GM12878 (cell line): ENCODE data around the gene OR51T1. TPM values are rescaled to one million over a fixed set of nuclear protein-coding genes. Genes with fewer than 3 reads are reported as not detected.

Source experiments
- ATAC-seq: fragments of 200-7000 bp; cut with Tn5 transposase; 3 replicates; pipeline ENCODE4 v1.9.1; 2020; ENCODE audit warnings: mild to moderate bottlenecking, moderate library complexity
- BruUV-seq: library from RNA; stranded (reverse); fragments of 400-500 nt; replicated peaks from 2 replicates; lab custom pipeline; 2021; lab: Mats Ljungman, UMichigan
- CTCF ChIA-PET: fragments of 300-600 bp; sonication (Branson Sonifier 250); formaldehyde crosslinking; extraction: SDS; loops from one replicate; lab custom pipeline; 2021; ENCODE audit warnings: inconsistent platforms; lab: Yijun Ruan, JAX
- POLR2A ChIA-PET: fragments of 350-600 bp; formaldehyde crosslinking; extraction: SDS; loops from one replicate; lab custom pipeline; 2021; ENCODE audit warnings: inconsistent platforms; lab: Charles Lee
- RAD21 ChIA-PET: fragments of 300-600 bp; sonication (Branson Sonifier 250); formaldehyde crosslinking; loops from one replicate; lab custom pipeline; 2023; ENCODE audit warnings: antibody characterized with exemption; ENCODE audit not compliant: unreplicated experiment; lab: Charles Lee
- SMC1A ChIA-PET: fragments of 300-600 bp; sonication (Branson Sonifier 250); formaldehyde crosslinking; loops from one replicate; lab custom pipeline; 2023; ENCODE audit not compliant: unreplicated experiment, uncharacterized antibody; lab: Charles Lee
- DNase-seq: peaks from one replicate; pipeline ENCODE4 v3.0.0-alpha.2; 2011; ENCODE audit warnings: low read depth, low spot score
- FAIRE-seq: peaks from 3 replicates; lab custom pipeline; 2011; peaks lifted over from hg19 to GRCh38; lab: Jason Lieb, UNC
- H2AFZ ChIP-seq: 2 replicates; pipeline ENCODE4 v1.6.0; 2011; ENCODE audit warnings: low read depth, low read length, control low read depth; ENCODE audit not compliant: control insufficient read depth
- H3K27ac ChIP-seq: 2 replicates; pipeline ENCODE4 v1.5.1; 2011; ENCODE audit warnings: control low read depth; ENCODE audit not compliant: control insufficient read depth, insufficient read depth
- H3K27me3 ChIP-seq, 2 experiments: replicated peaks in 1 of 2; 2 replicates each; pipeline versions ENCODE4 v1.6.0 to v1.6.1; 2011; ENCODE audit warnings: low read length in 1 of 2; ENCODE audit not compliant: control insufficient read depth in 2 of 2, insufficient read depth in 2 of 2
- H3K36me3 ChIP-seq, 2 experiments: 2 replicates each; pipeline ENCODE4 v1.5.1; 2011; ENCODE audit warnings: low read length in 1 of 2; ENCODE audit not compliant: control insufficient read depth in 2 of 2, insufficient read depth in 2 of 2
- H3K4me1 ChIP-seq: 2 replicates; pipeline ENCODE4 v1.6.1; 2011; ENCODE audit warnings: mild to moderate bottlenecking, low read length, moderate library complexity, mixed read lengths; ENCODE audit not compliant: control insufficient read depth, insufficient read depth
- H3K4me2 ChIP-seq: 2 replicates; pipeline ENCODE4 v1.6.0; 2011; ENCODE audit warnings: control low read depth; ENCODE audit not compliant: control insufficient read depth, insufficient read depth
- H3K4me3 ChIP-seq: fragments of 200-600 bp; sonication (generic); 2 replicates; pipeline ENCODE4 v1.5.1; 2016
- H3K79me2 ChIP-seq: 2 replicates; pipeline ENCODE4 v1.6.0; 2011; ENCODE audit warnings: low read length; ENCODE audit not compliant: control insufficient read depth, insufficient read depth
- H3K9ac ChIP-seq: 2 replicates; pipeline ENCODE4 v1.8.0; 2011; ENCODE audit warnings: low read length, control low read depth, mixed read lengths; ENCODE audit not compliant: control insufficient read depth, insufficient read depth
- H3K9me3 ChIP-seq: replicated peaks from 3 replicates; pipeline ENCODE4 v1.5.1; 2011; ENCODE audit warnings: mild to moderate bottlenecking, low read length; ENCODE audit not compliant: control insufficient read depth, insufficient read depth
- H4K20me1 ChIP-seq: 2 replicates; pipeline ENCODE4 v1.6.0; 2011; ENCODE audit not compliant: control insufficient read depth, insufficient read depth
- CHD1 ChIP-seq: IDR thresholded peaks from 2 replicates; pipeline ENCODE4 v1.6.1; 2012; ENCODE audit warnings: low read depth, low read length, improper control_type of control experiment
- E2F4 ChIP-seq: IDR thresholded peaks from 2 replicates; pipeline ENCODE4 v1.6.1; 2012; ENCODE audit warnings: low read depth, low read length, improper control_type of control experiment
- IRF4 ChIP-seq: IDR thresholded peaks from 2 replicates; pipeline ENCODE4 v1.6.1; 2011; ENCODE audit warnings: low read depth, low read length
- KAT2A ChIP-seq: conservative IDR thresholded peaks from 2 replicates; pipeline ENCODE4 v1.6.1; 2011; ENCODE audit warnings: low read depth, low read length; ENCODE audit not compliant: control insufficient read depth
- PAX5 ChIP-seq: IDR thresholded peaks from 2 replicates; pipeline ENCODE4 v1.6.1; 2011; ENCODE audit warnings: low read depth, low read length, borderline replicate concordance
- PAX8 ChIP-seq: fragments of 450-650 bp; IDR thresholded peaks from 2 replicates; pipeline ENCODE4 v1.6.1; 2017; ENCODE audit warnings: mild to moderate bottlenecking, moderate library complexity
- PRDM15 ChIP-seq: fragments of 450-650 bp; formaldehyde crosslinking; IDR thresholded peaks from 2 replicates; pipeline ENCODE4 v1.4.0; 2020; ENCODE audit warnings: mild to moderate bottlenecking, moderate library complexity
- RAD51 ChIP-seq: fragments of 450-650 bp; IDR thresholded peaks from 2 replicates; pipeline ENCODE4 v1.6.1; 2016; ENCODE audit warnings: moderate library complexity, mild to moderate bottlenecking, inconsistent platforms
- RELA ChIP-seq: fragments of 450-650 bp; IDR thresholded peaks from 2 replicates; pipeline ENCODE4 v1.8.0; 2014; ENCODE audit warnings: borderline replicate concordance; ENCODE audit not compliant: partially characterized antibody
- SIX5 ChIP-seq: IDR thresholded peaks from 2 replicates; pipeline ENCODE4 v1.6.1; 2011; ENCODE audit warnings: mild to moderate bottlenecking, low read depth, low read length, moderate library complexity; ENCODE audit not compliant: severe bottlenecking
- in situ Hi-C: fragments of 300-500 bp; cut with MboI; formaldehyde crosslinking; loops from 9 replicates; pipeline ENCODE4 v1.14.3; 2018; ENCODE audit warnings: mixed read lengths
- intact Hi-C: fragments of 100-400 bp; cut with micrococcal nuclease; formaldehyde crosslinking; loops from one replicate; pipeline ENCODE4 v1.14.2; 2022; ENCODE audit not compliant: unreplicated experiment
- polyA plus RNA-seq, 11 experiments: library from polyadenylated mRNA; depleted of rRNA in 4 of 11; unstranded in 6 of 11; stranded (reverse) in 5 of 11; fragments of >200 nt; fragmentation: Nextera tagmentation in 4 of 11; fragmentation: Illumina TruSeq in 1 of 11; extraction: Ambion mirVana in 4 of 11; extraction: Trizol in 1 of 11; gene quantifications; 1 replicate in 1 of 11; 2 replicates in 10 of 11; pipeline versions ENCODE4 v1.2.1 to v1.2.3, GENCODE V29; 2011 to 2016; ENCODE audit warnings: inconsistent platforms in 2 of 11, missing spikeins in 2 of 11, low read depth in 1 of 11
- total RNA-seq, 4 experiments: library from RNA; depleted of rRNA in 3 of 4; stranded (reverse); fragments of >200 nt in 3 of 4; fragmentation: Illumina TruSeq in 1 of 4; extraction: Trizol in 1 of 4; gene quantifications; 2 replicates each; pipeline versions ENCODE4 v1.2.1 to v1.2.3, GENCODE V29; 2013 to 2021

The OR51T1 gene
- total and polyA plus RNA-seq, 10 of the 15 experiments (the other 5 are each of a cell fraction or from before 2014, with no cell fraction given), result not detected

- TF ChIP-seq CHD1, result no peak
- TF ChIP-seq IRF4, result no peak
- no peak for TF ChIP-seq PAX8
- no peak for TF ChIP-seq PAX5
- TF ChIP-seq PRDM15 (CRISPR knock-in tag), result no peak
- TF ChIP-seq RELA, result no peak
- no peak for TF ChIP-seq E2F4
- no peak for TF ChIP-seq KAT2A
Measured at GRCh38 chr11:4903484-4903883, 21.8 kb downstream of the OR51T1 start, which contains the start of gene OR51A7 (continued).

GRCh38 chr11:4916581-4916980 is 34.9 kb downstream of the OR51T1 start:
- Histone ChIP-seq H3K4me3 (no peak overlapping the region), H3K4me1 (no peaks in the 10 kb centered on the region), H4K20me1 (no peaks in the 10 kb centered on the region), H3K9ac (no peak overlapping the region), H3K9me3 (no peaks in the 10 kb centered on the region), H3K27me3 (no peaks in the 10 kb centered on the region), H3K79me2 (no peaks in the 10 kb centered on the region), H3K27ac (no peak overlapping the region), H3K4me2 (no peak overlapping the region), H2AFZ (no peak overlapping the region), H3K36me3 (no peaks in the 10 kb centered on the region)
- intact Hi-C loops, result no loop called here
- FAIRE-seq (no peak), DNase-seq (no peak), ATAC-seq (no peak)
- ChIA-PET POLR2A (no interaction called here), CTCF (interaction anchor here (0.8 to 1.2 kb wide), 2 partner anchors 17 to 280 kb away, joined by 3 read pairs; partner anchors contain the start of gene OR51D1), SMC1A (interaction anchor here (1.1 to 2.1 kb wide), 2 partner anchors 11 to 15 kb away, joined by 3 to 7 read pairs; no protein-coding TSS in a partner anchor), RAD21 (no interaction called here)
- in situ Hi-C loops, result no loop called here
- TF ChIP-seq SIX5, result no peak
- no peak for TF ChIP-seq RAD51
- BruUV-seq, result no TSS peak
